Liver (tissue), 9 donors: ENCODE measurements around the gene RAPGEF1. TPM values are rescaled to one million over a fixed set of nuclear protein-coding genes. Genes with fewer than 3 reads are reported as not detected.

Source experiments
- DNase-seq: peaks from one replicate; pipeline ENCODE4 v3.0.0-alpha.2; 2017; ENCODE audit warnings: low spot score
- H3K27ac ChIP-seq, 2 donors: one replicate each; pipeline ENCODE4 v1.7.0; 2013; ENCODE audit warnings: inconsistent platforms in 2 of 2, low read length in 2 of 2, control low read depth in 1 of 2, low read depth in 1 of 2, mild to moderate bottlenecking in 1 of 2
- H3K27me3 ChIP-seq, 4 donors: one replicate each; pipeline versions ENCODE4 v1.6.1 to v1.7.0; 2013; ENCODE audit warnings: low read length in 3 of 4, inconsistent platforms in 1 of 4, mild to moderate bottlenecking in 1 of 4, moderate library complexity in 1 of 4; ENCODE audit not compliant: control insufficient read depth in 4 of 4, insufficient read depth in 4 of 4
- H3K36me3 ChIP-seq, 4 donors: one replicate each; pipeline versions ENCODE4 v1.6.1 to v1.7.0; 2013; ENCODE audit warnings: low read length in 3 of 4, mild to moderate bottlenecking in 3 of 4, low read depth in 1 of 4, moderate library complexity in 1 of 4; ENCODE audit not compliant: control insufficient read depth in 4 of 4, insufficient read depth in 3 of 4
- H3K4me1 ChIP-seq, 4 donors: one replicate each; pipeline versions ENCODE4 v1.6.1 to v1.7.0; 2013; ENCODE audit warnings: low read length in 3 of 4, mild to moderate bottlenecking in 3 of 4, moderate library complexity in 1 of 4; ENCODE audit not compliant: control insufficient read depth in 4 of 4, insufficient read depth in 4 of 4
- H3K4me3 ChIP-seq, 3 donors: one replicate each; pipeline versions ENCODE4 v1.6.1 to v1.7.0; 2013; ENCODE audit warnings: low read length in 3 of 3, control low read depth in 1 of 3, low read depth in 1 of 3, mild to moderate bottlenecking in 1 of 3
- H3K9ac ChIP-seq, 2 donors: one replicate each; pipeline ENCODE4 v1.7.0; 2013; ENCODE audit warnings: low read length in 2 of 2, mild to moderate bottlenecking in 2 of 2, moderate library complexity in 2 of 2, control low read depth in 1 of 2, low read depth in 1 of 2
- H3K9me3 ChIP-seq, 4 donors: one replicate each; pipeline versions ENCODE4 v1.6.1 to v1.7.0; 2013; ENCODE audit warnings: low read length in 3 of 4; ENCODE audit not compliant: control insufficient read depth in 4 of 4
- EGR1 ChIP-seq, 2 donors: IDR thresholded peaks; 2 replicates each; pipeline ENCODE4 v1.6.1; 2016 to 2018; ENCODE audit warnings: antibody characterized with exemption in 2 of 2, low read depth in 2 of 2
- FOXA1 ChIP-seq: IDR thresholded peaks from 2 replicates; pipeline ENCODE4 v1.6.1; 2016; ENCODE audit warnings: antibody characterized with exemption
- FOXA2 ChIP-seq: IDR thresholded peaks from 2 replicates; pipeline ENCODE4 v1.6.1; 2016; ENCODE audit warnings: antibody characterized with exemption
- GABPA ChIP-seq, 2 donors: IDR thresholded peaks in 1 of 2; conservative IDR thresholded peaks in 1 of 2; 2 replicates each; pipeline ENCODE4 v1.6.1; 2016; ENCODE audit warnings: antibody characterized with exemption in 2 of 2, mild to moderate bottlenecking in 1 of 2, moderate library complexity in 1 of 2
- HNF4A ChIP-seq, 2 donors: conservative IDR thresholded peaks; 2 replicates each; pipeline ENCODE4 v1.6.1; 2016; ENCODE audit warnings: antibody characterized with exemption in 2 of 2, mild to moderate bottlenecking in 2 of 2
- HNF4G ChIP-seq: IDR thresholded peaks from 2 replicates; pipeline ENCODE4 v1.6.1; 2016; ENCODE audit warnings: antibody characterized with exemption
- JUND ChIP-seq, 2 donors: IDR thresholded peaks; 2 replicates each; pipeline ENCODE4 v1.6.1; 2016; ENCODE audit warnings: antibody characterized with exemption in 2 of 2
- NR2F2 ChIP-seq: IDR thresholded peaks from 2 replicates; pipeline ENCODE4 v1.6.1; 2016; ENCODE audit warnings: antibody characterized with exemption
- RAD21 ChIP-seq, 2 donors: IDR thresholded peaks; 2 replicates each; pipeline ENCODE4 v1.6.1; 2016; ENCODE audit warnings: antibody characterized with exemption in 2 of 2, mild to moderate bottlenecking in 2 of 2
- RXRA ChIP-seq, 2 donors: IDR thresholded peaks; 2 replicates each; pipeline ENCODE4 v1.6.1; 2017 to 2018; ENCODE audit warnings: antibody characterized with exemption in 2 of 2, mild to moderate bottlenecking in 1 of 2
- SP1 ChIP-seq: IDR thresholded peaks from 2 replicates; pipeline ENCODE4 v1.6.1; 2018; ENCODE audit warnings: antibody characterized with exemption, mild to moderate bottlenecking
- TAF1 ChIP-seq: conservative IDR thresholded peaks from 2 replicates; pipeline ENCODE4 v1.6.1; 2016; ENCODE audit warnings: antibody characterized with exemption, mild to moderate bottlenecking
- YY1 ChIP-seq: IDR thresholded peaks from 2 replicates; pipeline ENCODE4 v1.6.1; 2016; ENCODE audit warnings: antibody characterized with exemption, mild to moderate bottlenecking
- WGBS: extraction: QIAGEN DNeasy Blood & Tissue Kit; methylation state at CpG from one replicate; pipeline ENCODE4 v1.1.7; 2013; 5-methylcytosine and 5-hydroxymethylcytosine counted together
- polyA plus RNA-seq, 2 donors: library from polyadenylated mRNA; stranded (reverse) in 1 of 2; unstranded in 1 of 2; fragments of 200-250 nt in 1 of 2; fragments of >200 nt in 1 of 2; fragmentation: Nextera tagmentation in 1 of 2; extraction: Ambion mirVana in 1 of 2; gene quantifications; one replicate each; pipeline versions ENCODE4 v1.2.1 to v1.2.3, GENCODE V29; 2013 to 2015
- total RNA-seq, 2 donors: library from RNA; depleted of rRNA; stranded (reverse); fragments of >200 nt; gene quantifications; one replicate each; pipeline ENCODE4 v1.2.3, GENCODE V29; 2014
- TF ChIP-seq, protein P1 (sequence below): fragments of 150-350 bp; IDR thresholded peaks from 2 replicates; pipeline ENCODE4 v1.5.1; 2017; ENCODE audit warnings: improper control_type of control experiment, low read depth, low read length; ENCODE audit not compliant: missing input control
- TF ChIP-seq, protein P2 (sequence below): IDR thresholded peaks from 2 replicates; pipeline ENCODE4 v1.6.1; 2016; ENCODE audit warnings: antibody characterized with exemption
- TF ChIP-seq, protein P3 (sequence below): IDR thresholded peaks from 2 replicates; pipeline ENCODE4 v1.6.1; 2016; ENCODE audit warnings: antibody characterized with exemption
- TF ChIP-seq, protein P4 (sequence below): IDR thresholded peaks from 2 replicates; pipeline ENCODE4 v1.6.1; 2016; ENCODE audit warnings: antibody characterized with exemption, mild to moderate bottlenecking
- TF ChIP-seq, protein P5 (sequence below): IDR thresholded peaks from 2 replicates; pipeline ENCODE4 v1.6.1; 2016; ENCODE audit warnings: antibody characterized with exemption
- donor health status: healthy.
- donor health status: healthy.
- donor health status: healthy.
- donor health status: healthy.
- donor health status: healthy.

RAPGEF1 gene
- total and polyA plus RNA-seq, 4 donors, result 5.6 to 19.7 (median 16.8) TPM

DNA sequence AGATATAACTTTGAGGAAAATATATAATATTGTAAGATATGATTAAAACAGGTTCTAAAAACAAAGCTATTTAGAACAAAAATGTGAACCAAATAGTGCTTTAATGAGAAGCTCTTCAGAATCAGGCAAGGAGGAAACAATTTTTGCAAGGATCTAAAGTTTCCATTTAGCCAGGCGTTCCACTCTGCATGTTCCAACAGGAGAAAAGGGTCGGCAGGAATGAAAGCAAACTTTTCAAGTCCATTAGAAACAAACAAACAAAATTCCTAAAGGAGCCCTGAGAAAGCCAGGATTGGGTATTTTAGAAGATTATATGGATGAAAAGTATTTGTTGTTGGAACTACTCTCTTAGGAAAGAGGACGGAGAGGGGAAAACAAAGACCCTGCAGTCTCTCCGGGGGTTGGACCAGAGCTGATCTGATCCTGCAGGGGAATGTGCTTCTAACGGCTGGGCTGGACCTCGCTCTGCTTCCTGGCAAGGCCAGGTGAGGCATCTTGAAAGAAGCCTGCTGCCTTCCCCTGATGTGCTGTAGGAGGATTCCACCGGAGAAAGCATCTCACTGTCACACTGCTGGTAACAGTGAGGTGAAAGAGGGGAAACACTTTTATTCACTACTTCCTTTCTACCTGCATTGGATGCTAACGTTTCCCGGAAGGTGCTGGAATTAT lies 100.0 kb downstream of the RAPGEF1 start:
- Histone ChIP-seq H3K27me3 (no peaks in the 10 kb centered on the region), H3K27ac (no peak overlapping the region), H3K4me3 (no peak overlapping the region), H3K4me1 (no peaks in the 10 kb centered on the region), H3K9me3 (no peaks in the 10 kb centered on the region), H3K36me3 (peaks cover 0 to 21% (median 13%) of the 10 kb centered on the region in 4 donors), H3K9ac (no peak overlapping the region)
- no peak for DNase-seq
- TF ChIP-seq JUND (IDR thresholded peaks at IDR 0.05), result no peak
- TF ChIP-seq GABPA (IDR thresholded peaks at IDR 0.05 in 1 of 2, conservative IDR thresholded peaks at IDR 0.05 in 1 of 2), result no peak
- TF ChIP-seq NR2F2, result no peak
- TF ChIP-seq TAF1, result no peak
- TF ChIP-seq, protein P1, sequence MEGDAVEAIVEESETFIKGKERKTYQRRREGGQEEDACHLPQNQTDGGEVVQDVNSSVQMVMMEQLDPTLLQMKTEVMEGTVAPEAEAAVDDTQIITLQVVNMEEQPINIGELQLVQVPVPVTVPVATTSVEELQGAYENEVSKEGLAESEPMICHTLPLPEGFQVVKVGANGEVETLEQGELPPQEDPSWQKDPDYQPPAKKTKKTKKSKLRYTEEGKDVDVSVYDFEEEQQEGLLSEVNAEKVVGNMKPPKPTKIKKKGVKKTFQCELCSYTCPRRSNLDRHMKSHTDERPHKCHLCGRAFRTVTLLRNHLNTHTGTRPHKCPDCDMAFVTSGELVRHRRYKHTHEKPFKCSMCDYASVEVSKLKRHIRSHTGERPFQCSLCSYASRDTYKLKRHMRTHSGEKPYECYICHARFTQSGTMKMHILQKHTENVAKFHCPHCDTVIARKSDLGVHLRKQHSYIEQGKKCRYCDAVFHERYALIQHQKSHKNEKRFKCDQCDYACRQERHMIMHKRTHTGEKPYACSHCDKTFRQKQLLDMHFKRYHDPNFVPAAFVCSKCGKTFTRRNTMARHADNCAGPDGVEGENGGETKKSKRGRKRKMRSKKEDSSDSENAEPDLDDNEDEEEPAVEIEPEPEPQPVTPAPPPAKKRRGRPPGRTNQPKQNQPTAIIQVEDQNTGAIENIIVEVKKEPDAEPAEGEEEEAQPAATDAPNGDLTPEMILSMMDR, result no peak
- TF ChIP-seq, protein P2, sequence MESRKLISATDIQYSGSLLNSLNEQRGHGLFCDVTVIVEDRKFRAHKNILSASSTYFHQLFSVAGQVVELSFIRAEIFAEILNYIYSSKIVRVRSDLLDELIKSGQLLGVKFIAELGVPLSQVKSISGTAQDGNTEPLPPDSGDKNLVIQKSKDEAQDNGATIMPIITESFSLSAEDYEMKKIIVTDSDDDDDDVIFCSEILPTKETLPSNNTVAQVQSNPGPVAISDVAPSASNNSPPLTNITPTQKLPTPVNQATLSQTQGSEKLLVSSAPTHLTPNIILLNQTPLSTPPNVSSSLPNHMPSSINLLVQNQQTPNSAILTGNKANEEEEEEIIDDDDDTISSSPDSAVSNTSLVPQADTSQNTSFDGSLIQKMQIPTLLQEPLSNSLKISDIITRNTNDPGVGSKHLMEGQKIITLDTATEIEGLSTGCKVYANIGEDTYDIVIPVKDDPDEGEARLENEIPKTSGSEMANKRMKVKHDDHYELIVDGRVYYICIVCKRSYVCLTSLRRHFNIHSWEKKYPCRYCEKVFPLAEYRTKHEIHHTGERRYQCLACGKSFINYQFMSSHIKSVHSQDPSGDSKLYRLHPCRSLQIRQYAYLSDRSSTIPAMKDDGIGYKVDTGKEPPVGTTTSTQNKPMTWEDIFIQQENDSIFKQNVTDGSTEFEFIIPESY, result no peak
- no peak for TF ChIP-seq RXRA (IDR thresholded peaks at IDR 0.05)
- no peak for TF ChIP-seq RAD21 (IDR thresholded peaks at IDR 0.05)
- no peak for TF ChIP-seq YY1
- TF ChIP-seq, protein P3, sequence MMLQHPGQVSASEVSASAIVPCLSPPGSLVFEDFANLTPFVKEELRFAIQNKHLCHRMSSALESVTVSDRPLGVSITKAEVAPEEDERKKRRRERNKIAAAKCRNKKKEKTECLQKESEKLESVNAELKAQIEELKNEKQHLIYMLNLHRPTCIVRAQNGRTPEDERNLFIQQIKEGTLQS, result no peak
- no peak for TF ChIP-seq EGR1 (IDR thresholded peaks at IDR 0.05; ENCODE audit: low read depth in 2 of 2)
- no peak for TF ChIP-seq FOXA2
- TF ChIP-seq HNF4G, result no peak
- no peak for TF ChIP-seq HNF4A (conservative IDR thresholded peaks at IDR 0.05)
- TF ChIP-seq SP1, result no peak
- TF ChIP-seq FOXA1, result no peak
- TF ChIP-seq, protein P4, sequence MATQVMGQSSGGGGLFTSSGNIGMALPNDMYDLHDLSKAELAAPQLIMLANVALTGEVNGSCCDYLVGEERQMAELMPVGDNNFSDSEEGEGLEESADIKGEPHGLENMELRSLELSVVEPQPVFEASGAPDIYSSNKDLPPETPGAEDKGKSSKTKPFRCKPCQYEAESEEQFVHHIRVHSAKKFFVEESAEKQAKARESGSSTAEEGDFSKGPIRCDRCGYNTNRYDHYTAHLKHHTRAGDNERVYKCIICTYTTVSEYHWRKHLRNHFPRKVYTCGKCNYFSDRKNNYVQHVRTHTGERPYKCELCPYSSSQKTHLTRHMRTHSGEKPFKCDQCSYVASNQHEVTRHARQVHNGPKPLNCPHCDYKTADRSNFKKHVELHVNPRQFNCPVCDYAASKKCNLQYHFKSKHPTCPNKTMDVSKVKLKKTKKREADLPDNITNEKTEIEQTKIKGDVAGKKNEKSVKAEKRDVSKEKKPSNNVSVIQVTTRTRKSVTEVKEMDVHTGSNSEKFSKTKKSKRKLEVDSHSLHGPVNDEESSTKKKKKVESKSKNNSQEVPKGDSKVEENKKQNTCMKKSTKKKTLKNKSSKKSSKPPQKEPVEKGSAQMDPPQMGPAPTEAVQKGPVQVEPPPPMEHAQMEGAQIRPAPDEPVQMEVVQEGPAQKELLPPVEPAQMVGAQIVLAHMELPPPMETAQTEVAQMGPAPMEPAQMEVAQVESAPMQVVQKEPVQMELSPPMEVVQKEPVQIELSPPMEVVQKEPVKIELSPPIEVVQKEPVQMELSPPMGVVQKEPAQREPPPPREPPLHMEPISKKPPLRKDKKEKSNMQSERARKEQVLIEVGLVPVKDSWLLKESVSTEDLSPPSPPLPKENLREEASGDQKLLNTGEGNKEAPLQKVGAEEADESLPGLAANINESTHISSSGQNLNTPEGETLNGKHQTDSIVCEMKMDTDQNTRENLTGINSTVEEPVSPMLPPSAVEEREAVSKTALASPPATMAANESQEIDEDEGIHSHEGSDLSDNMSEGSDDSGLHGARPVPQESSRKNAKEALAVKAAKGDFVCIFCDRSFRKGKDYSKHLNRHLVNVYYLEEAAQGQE, result no peak
- TF ChIP-seq, protein P5, sequence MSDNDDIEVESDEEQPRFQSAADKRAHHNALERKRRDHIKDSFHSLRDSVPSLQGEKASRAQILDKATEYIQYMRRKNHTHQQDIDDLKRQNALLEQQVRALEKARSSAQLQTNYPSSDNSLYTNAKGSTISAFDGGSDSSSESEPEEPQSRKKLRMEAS, result no peak
- WGBS, result 91% methylated on average over 9 of the region's 9 CpGs
